Left hindlimb (tissue), 1 donor: ENCODE measurements around the gene CNKSR3.

Experiments
- DNase-seq: peaks from one replicate; pipeline ENCODE4 v3.0.0-alpha.2; 2018

Gene CNKSR3

DNA sequence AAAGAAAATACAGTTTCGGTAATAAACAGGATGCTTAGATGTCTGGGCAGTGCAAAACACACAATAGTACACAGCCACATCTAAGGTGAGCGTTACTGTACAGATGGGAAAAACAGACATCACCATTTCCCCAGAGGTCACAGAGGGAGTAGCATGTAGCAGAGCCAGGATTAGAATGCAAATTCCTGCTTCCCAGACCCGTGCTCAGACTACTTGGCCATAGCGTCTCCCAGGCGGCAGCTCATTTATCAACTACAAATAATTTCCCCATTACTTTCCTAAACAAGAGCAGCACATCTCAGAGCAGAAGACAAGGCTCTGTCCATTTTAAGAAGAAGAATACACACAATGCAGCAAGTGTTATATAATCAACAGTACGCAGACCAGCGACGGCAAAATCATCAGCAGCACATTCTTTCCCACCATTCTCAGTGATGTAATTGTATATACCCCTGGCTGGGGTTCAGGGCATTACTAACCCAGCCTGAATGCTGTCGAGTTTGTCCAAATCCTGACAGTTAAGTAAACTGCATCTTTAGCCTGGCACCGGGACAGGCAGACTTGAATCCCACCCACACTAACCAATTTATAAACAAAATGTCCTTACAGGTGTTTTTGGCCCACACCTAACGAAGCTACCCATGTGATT is 61.9 kb downstream of the CNKSR3 start:
- DNase-seq: peak; percentile 80

DNA sequence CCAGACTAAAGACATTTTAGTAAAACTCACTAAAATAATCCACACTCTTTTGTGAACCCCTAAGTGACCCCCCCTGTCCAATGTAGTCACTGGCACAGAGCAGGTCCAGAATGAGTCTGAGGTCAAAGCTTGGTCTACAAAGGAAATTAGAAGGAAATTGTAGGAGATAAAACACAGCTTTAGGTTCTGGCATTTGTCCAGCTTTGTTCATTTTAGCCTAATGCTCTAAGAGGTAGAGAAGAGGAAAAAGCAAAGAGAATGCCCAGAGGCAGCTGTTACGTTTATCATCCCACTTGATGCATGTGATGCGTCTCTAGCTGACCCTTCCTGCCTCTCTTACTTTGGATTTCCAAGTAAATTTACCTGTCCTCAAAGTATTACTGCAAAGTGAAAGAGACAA is 62.5 kb downstream of the CNKSR3 start:
- no peak for DNase-seq

DNA sequence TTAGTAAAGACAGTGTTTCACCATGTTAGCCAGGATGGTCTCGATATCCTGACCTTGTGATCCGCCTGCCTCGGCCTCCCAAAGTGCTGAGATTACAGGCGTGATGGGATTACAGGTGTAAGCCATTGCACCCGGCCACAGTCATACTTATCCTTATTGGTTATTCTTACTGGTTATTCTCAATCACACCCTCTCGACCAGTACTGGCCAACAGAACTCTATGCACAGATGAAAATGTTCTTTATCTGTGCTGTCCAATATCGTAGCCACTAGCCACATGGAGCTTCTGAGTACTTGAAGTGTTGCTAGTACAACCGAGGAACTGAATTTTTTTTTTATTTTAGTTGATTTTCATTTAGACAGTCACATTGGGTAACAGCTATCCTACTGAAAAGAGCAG is 63.5 kb downstream of the CNKSR3 start:
- no peak for DNase-seq

DNA sequence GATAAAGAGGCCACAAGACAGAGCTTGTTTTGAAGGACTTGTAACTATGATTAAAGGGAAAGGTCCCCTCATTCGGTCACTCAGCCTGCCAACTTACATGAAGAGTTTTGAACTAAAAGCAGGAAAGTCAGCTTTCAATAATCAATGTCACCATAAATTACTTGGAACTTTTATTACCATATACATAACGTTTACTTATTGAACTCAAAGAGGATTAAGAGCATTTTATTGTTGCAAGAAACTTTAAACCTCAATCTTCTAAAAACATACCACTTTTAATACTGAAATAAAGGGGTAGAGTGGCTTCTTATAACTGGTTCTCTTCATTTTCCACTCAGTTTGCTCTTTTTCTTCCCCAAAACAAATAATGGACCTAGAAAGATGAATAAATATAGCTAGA is 65.1 kb downstream of the CNKSR3 start:
- no peak for DNase-seq

DNA sequence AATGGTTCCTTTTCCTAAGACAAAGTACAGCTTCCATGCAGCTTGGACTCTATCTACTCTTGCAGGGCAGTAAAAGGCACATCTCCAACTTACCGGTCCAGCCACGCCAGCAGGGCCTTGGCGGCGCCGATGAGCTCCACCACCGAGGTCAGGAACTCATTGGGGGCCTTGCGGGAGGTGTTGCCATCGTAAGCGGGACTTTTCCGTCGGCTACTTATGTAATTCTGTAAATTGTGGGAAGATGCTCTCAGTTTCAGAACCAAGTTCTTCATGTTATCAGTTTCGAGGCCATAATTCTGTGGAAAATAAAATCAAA is 68.5 kb downstream of the CNKSR3 start:
- DNase-seq: no peak

DNA sequence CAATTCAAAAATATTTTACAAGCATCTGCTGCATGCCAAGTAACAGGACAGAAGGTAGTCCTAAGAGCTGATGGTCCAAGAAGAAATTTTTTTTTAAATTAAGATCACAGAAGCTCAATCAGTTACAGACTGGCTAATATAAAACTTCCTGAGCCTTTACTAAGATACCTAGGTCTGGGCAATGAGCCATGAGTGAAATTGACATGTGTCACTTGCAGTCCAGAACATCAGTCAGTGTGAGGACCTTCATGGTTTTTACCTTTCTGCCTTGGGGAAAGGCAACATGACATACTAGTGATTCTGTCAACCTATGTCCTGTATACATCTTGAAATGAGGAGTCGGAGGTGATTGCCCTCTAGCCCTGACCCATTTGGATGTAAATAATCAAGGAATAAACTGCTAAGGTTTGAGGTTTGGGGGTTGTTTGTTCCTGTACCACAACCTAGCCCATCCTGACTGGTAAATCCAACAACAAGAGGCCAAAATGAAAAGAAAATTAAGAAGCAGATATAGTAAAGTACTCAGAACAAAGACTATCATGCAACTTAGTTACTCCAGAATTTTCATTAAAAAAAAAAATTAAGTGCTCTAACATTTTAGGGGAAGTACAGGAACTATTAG is 70.0 kb downstream of the CNKSR3 start:
- no peak for DNase-seq

DNA sequence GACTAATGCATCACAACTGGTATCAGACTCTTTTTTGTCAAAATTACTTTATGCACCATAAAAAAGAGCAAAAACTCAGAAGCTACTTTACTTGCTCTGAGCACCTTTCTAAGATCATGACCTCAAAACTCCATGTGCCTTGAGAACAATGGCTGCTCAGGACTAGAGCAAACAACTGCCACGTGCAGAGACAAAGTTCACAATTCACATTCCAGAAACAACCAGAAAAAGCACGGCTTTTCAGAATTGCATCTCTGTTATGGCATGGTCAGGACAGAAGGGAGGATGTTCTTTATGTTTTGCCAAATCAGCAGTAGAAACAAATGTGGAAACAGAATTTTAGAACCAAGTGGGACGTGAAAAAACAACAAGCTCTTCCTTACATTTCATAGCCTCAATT is 70.5 kb downstream of the CNKSR3 start:
- DNase-seq: no peak

DNA sequence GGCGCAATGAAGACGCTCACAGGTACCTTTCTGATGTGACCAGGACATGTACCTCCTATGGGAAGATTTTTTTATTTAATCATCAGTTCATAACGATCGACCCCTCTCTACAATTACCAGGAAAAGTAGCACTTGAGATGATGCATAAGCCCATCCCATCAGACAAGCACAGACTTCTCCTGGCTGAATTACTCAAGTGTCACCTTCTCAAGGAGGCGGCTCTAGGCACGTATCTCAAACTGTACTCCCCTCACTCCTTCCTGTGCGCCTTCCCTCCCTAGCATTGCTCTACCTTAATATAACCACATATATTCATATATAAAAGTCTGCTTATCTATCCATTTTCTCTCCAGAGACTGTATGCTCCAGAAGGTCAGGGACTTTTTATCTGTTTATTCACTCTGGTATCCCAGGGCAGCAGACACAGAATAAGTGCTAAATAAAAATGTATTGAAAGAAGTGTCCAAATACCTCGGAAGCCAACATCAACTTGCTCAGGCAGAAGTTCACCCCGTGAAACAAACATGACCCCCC is 71.5 kb downstream of the CNKSR3 start:
- DNase-seq: no peak

DNA sequence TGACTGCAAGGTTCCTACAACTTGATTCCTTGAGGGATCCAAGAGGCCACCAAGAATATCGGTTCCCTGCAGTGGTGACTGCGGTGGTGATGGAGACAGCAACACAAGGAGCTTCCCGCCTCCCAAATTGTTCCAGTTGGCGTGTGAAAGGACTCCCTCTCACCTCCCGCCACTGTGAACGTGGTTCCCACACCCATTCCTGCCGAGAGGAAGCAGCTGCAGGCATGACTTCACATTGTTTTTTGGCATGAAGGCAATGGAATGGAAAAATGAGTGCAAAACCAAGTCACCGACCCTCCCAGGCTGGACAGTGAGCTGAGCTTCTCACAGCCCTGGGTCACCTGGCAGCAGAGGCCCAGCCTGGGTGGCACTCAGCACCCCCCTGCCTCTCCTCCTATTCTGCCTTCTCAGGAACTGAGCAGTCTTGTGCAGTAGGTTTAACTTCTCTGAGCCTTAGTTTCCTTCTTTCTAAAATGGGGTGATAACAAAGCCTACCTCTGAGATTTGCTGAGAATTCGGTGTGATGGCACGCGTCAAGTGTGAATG is 75.0 kb downstream of the CNKSR3 start:
- DNase-seq: no peak

DNA sequence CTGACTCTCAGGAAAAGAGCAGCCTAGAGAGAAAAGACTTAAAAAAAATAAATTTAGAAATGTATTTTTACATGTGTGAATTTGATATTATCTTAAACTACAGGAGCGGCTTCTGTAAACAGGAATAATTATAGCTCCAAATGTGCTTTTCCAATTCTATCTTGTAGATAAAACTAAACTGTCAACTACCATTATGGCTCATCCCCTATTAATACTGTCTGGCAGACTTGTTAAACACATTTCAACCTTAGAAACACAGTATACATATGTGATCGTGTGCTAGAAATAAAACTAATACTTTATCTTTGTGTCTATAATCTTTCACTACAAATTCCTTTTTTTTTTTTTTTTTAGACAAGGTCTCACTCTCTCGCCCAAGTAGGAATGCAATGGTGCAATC is 75.8 kb downstream of the CNKSR3 start:
- no peak for DNase-seq

DNA sequence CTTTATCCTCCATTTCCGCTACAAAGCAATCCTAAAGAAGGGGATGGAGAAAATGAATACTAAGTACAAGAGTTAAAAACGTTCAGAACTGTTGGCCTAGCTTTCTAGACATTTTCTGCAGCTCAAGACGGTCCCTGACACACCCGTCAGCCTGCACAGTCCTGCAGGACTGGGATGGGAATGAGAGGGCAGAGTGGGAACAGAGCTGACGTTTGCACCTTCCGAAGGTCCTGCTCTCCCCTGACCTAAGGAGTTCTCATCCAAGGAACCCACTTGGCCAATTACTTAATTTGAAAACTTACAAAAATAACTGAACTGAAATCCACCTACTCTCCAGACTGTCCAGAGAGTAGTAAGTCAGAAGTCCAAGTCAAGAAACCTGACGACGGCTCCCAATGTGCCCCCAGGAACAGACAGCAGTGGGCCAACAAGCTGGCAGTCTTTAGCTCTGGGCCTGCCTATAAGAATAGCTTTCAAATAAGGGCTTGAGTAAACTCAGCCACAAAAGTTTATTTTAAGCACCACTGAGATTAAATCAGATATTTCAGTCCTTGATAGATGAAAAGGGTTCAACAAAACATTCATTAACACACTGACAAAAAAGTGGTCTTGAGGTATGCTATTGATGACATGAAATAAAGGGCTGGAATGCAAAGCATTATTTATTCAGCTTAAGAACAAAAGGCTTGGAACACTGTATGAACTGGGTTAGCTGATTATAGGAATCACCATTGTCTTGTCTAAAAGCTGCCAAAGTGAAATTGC is 76.8 kb downstream of the CNKSR3 start:
- DNase-seq: no peak

DNA sequence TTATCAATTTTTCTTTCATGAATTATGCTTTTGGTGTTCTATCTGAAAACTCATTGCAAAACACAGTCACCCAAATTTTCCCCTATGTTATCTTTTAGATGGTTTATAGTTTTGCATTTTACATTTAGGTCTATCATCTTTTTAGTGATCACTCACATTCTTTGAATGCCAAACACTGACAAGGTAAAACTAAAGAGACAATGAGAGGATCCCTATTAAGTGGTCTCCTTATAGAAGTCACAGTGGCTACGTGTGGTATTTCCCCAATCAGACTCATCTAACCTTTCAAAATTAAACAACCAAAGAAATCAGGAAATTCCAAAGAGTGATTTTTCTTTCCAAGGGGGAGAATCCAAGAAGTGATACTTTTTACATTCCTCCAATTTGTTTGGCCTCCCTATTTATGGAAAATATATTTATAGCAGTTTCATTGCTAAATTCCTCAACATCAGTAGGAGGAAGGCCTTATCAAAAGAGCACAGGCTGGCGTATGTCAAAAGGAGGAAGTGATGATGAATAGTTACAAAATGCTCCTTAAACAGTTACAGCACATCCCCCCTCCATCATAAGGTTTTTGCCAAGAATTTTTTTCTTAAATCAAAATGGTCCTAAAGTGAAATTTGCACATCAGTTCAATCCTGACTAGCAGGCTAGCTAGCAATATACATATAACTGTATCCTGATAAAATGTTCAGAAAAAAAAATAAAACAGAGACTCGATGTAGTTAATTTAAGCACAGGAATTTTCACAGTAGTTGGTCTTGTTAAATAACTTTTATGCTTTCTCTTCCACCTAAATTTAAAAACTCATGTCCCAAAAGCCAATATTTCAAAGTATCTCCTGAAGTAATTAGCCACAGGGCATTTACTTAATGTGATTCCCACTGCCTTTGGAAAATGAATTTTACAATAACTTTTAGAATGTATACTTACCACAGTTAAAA is 77.7 kb downstream of the CNKSR3 start:
- DNase-seq: no peak

DNA sequence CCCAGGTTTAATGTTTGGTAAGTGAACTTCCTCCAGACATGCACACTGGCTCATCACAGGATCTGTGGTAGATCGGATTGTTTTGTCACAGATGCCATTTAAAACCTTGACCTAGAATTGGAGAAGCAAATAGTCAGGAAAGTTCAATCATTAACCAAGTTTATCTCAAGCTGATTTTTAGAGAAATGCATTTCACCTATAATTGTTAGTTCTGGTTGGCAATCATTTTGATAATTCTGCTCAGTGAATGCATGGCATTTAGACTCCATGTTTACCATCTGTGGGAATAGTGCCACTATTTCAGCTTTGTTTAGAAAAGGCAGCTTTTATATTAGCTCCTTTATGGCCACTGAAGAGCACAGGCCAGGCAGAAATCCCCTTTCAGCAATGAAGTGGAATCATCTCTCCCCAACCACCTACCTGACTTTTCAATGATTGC is 80.0 kb downstream of the CNKSR3 start:
- no peak for DNase-seq

DNA sequence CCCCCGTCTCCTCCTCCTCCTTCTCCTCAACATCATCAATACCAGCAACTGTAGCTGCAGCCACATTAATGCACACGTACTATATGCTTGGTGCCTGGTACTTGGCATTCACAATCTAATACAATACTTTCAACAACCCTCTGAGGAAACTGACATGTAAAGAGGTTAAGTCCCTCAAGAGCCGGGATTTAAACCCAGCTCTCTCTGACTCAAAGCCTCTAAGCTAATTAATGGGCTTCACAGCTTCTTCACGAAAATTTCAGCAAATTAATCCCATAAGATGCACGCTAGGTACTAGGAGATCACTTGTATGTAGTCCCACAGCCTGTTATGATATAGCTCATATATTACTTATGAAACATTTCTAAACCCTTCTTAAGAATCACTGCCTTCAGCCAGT is 80.8 kb downstream of the CNKSR3 start:
- no peak for DNase-seq

DNA sequence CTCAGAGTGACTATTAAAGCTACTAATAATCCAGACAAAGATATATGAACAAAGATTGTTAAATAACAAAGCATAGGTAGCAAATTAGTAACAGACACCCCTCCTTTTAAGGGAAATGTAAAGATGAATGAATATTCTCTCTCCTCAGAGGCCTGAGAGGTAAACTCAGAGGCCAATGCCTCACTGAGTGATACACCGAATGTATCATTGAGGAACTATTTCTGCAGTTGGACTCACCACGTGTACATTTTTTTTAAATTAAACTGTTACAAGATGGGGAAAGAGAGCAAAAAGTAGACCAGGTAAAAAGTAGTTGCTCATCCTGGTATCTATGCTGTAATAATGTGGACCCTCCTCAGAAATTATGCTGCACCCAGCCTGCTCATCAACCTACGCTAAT is 81.6 kb downstream of the CNKSR3 start:
- DNase-seq: no peak

DNA sequence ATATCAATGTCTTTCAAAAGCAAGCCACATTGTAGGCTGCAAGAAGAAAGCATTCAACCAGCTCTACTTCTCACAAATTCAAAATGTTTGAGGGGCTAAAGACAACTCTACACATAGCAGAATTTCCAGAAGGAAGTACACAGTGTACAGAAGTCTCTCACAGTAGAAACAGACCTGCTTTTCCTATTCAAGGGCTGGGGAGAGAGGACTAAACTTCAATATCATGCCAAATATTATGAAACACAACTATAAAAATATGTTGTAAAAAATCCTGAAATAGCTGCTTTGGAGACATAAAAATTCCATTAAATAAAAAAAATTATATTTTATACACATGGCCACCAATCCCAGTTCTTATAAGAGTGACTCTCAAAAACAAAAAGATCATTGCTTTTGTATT is 83.0 kb downstream of the CNKSR3 start:
- no peak for DNase-seq

DNA sequence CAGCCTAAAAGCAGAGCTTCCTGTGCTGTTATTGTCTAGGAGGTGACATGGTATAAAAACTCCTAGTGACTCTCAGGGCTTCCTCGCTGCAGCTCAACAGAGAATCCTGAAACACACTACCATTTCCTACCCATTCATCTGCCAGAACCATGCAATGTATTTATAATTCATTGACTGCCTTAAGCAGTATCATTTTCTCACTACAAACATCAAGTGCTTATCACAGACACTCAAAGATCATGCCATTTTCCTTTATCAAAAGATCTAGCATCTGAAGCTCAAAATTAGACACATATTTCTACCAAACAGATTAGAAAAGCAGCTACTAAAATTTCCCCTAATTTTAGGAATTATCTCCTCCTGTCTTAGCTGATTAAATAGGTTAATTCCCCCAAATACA is 83.5 kb downstream of the CNKSR3 start:
- no peak for DNase-seq

DNA sequence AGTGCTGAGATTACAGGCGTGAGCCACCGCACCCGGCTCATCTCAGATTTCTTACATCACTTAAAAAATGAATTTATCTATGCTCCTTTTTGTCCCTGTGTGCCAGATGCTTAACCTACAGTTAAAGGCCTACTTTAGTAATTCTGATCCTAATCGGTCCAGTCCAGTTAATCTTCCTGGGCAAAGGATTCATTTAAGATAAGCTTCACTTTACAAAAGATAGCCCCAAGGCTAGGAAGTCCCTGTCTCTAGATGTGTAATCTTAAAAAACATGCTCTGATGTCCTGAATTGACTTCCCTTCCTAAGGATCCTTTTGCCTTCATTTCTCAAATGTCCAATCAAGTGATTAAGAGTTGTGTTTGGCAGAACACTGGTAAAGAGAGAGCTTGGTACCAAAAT is 85.5 kb downstream of the CNKSR3 start:
- no peak for DNase-seq

DNA sequence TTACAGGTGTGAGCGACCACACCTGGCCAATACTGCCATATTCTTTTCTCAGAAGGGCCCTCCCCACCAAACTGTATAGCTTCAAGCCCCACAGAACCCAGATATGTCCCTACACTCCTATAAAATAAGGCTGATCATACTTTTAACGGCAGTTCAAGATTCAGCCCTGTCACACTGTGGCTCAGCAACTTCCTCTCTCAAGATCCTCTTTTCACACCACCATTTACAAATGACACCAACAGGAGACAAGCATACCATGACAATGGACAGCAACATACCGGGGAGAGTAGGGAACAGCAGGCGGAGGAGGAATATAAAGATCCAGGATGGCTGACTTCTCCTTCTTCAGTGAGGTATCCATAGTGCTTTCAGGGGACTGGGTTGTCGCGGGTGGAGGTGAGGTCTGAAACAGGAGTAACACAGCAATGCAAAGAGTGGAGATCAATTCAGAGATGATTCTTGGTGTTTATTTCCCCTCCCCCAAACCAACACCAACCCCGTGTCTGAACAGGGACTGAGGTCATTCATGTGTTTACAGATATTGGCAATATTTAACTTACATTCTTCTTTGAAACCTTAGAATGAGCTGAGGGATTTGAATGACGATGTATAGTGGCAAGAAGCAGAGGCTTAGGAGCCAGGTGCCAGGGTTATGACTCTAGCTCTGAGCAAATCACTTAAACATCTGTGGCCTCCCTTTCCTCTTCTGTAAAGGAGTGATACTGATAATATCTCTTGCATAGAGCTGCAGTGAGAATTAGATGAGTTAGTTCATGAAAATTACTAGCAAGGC is 96.3 kb downstream of the CNKSR3 start:
- DNase-seq: no peak

DNA sequence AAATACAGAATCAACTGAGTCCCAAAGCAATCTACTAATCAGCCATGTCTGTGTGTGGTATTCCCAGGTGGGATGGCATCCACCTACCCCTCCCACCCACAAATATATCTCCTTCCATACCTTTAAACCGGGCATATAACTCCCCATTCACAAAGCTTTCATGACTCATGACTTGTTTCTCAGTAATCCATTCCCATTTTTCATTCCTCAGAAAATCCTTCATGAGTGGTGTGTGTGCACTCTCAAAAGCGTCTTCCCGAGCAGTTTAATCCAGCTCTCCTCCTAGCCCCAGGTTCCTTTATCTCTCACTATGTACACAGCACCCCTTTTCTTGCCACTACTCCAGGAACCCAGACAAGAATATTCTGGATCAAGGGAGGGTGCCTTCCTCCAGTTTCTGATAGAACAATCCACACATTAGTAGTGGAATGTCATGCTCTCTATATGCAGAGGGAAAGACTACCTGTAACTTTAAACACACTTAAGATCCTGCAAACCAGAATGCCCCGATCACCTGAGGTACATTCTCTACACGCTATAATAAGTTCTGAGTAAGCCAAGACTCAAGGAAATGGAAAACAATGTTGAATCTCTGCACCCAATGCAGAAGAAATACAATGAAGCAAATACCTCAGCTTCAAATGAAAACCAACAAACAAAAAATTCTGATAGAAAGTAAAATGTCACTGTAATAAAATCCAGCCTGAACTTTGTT is 98.2 kb downstream of the CNKSR3 start:
- no peak for DNase-seq

DNA sequence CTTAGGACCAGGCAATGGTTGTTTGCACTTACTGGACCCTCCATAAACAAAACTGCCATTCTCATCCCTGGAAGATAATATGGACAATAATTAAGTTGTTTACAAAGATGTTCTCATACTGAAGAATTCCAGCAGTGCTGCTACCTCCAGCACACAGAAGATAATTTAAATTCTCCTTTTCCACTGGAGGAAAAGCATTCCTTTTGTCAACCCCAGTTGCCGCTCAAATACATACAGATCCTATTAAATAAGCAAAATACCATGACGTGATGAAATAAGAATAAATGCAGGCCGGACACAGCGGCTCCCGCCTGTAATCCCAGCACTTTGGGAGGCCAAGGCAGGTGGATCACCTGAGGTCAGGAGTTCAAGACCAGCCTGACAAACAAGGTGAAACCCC is 99.4 kb downstream of the CNKSR3 start:
- no peak for DNase-seq
